Spleen (tissue), 11 donors: Measurements from ENCODE around the gene ZSWIM8. TPM values are rescaled to one million over a fixed set of nuclear protein-coding genes. Genes with fewer than 3 reads are reported as not detected.
"Not testable (repeated sequence)": the region's sequence is repeated elsewhere in the genome, so short reads cannot be mapped to it uniquely, and the experiment has no call there.

Experiments
- DNase-seq: peaks from one replicate; pipeline ENCODE4 v3.0.0-alpha.2; 2020
- H3K27ac ChIP-seq, 8 donors: fragments of 200-600 bp; sonication (generic) in 7 of 8; 1 replicate in 4 of 8; 2 replicates in 4 of 8; pipeline versions ENCODE4 v1.5.0 to v1.8.0; 2016 to 2021; ENCODE audit warnings: inconsistent platforms in 4 of 8, mild to moderate bottlenecking in 4 of 8, moderate library complexity in 1 of 8
- H3K27me3 ChIP-seq, 7 donors: fragments of 200-600 bp; sonication (generic) in 6 of 7; replicated peaks in 1 of 7; 1 replicate in 4 of 7; 2 replicates in 3 of 7; pipeline versions ENCODE4 v1.5.0 to v1.8.0; 2016 to 2021; ENCODE audit warnings: inconsistent platforms in 3 of 7, mild to moderate bottlenecking in 1 of 7
- H3K36me3 ChIP-seq, 6 donors: fragments of 200-600 bp; sonication (generic) in 5 of 6; 1 replicate in 4 of 6; 2 replicates in 2 of 6; pipeline versions ENCODE4 v1.5.0 to v1.8.0; 2016 to 2021; ENCODE audit warnings: inconsistent platforms in 2 of 6
- H3K4me1 ChIP-seq, 6 donors: fragments of 200-600 bp; sonication (generic) in 5 of 6; 1 replicate in 3 of 6; 2 replicates in 3 of 6; pipeline versions ENCODE4 v1.5.0 to v1.8.0; 2016 to 2021; ENCODE audit warnings: inconsistent platforms in 3 of 6
- H3K4me3 ChIP-seq, 8 donors: fragments of 200-600 bp; sonication (generic) in 7 of 8; 1 replicate in 4 of 8; 2 replicates in 4 of 8; pipeline versions ENCODE4 v1.5.0 to v1.8.0; 2016 to 2021; ENCODE audit warnings: inconsistent platforms in 4 of 8, mild to moderate bottlenecking in 4 of 8, moderate library complexity in 2 of 8
- H3K9me3 ChIP-seq, 8 donors: fragments of 200-600 bp; sonication (generic) in 7 of 8; 1 replicate in 4 of 8; 2 replicates in 4 of 8; pipeline versions ENCODE4 v1.5.0 to v1.8.0; 2016 to 2021; ENCODE audit warnings: inconsistent platforms in 4 of 8
- POLR2A ChIP-seq, 3 donors: fragments of 450-650 bp; IDR thresholded peaks; one replicate each; pipeline ENCODE4 v1.5.1; 2017; ENCODE audit warnings: antibody characterized with exemption in 3 of 3, mild to moderate bottlenecking in 1 of 3
- POLR2AphosphoS5 ChIP-seq, 3 donors: sonication (generic); formaldehyde crosslinking; IDR thresholded peaks; one replicate each; pipeline ENCODE4 v1.5.1; 2017; ENCODE audit warnings: antibody characterized with exemption in 3 of 3
- WGBS, 5 donors: extraction: QIAGEN DNeasy Blood & Tissue Kit in 3 of 5; methylation state at CpG; one replicate each; pipeline versions ENCODE4 v1.1.5 to v1.1.7; 2013 to 2018; 5-methylcytosine and 5-hydroxymethylcytosine counted together
- intact Hi-C: fragments of 100-400 bp; cut with DNase I; formaldehyde crosslinking; loops from one replicate; pipeline ENCODE4 v1.15.0; 2023; ENCODE audit warnings: low total_unique reads
- polyA plus RNA-seq, 3 donors: library from polyadenylated mRNA; stranded (reverse); fragments of 200-250 nt; gene quantifications; one replicate each; pipeline ENCODE4 v1.2.1, GENCODE V29; 2013
- total RNA-seq, 7 donors: library from RNA; depleted of rRNA in 3 of 7; stranded (reverse); fragments of >200 nt in 3 of 7; fragmentation: NEBNext Ultra II Directional in 4 of 7; extraction: Animal tissue kit (Norgen Biotek cat#: 25700) in 4 of 7; gene quantifications; one replicate each; pipeline versions ENCODE4 v1.1.0 to v1.2.1, GENCODE V29; 2016 to 2021
- TF ChIP-seq, protein P1 (sequence below), 11 experiments: fragments of 200-600 bp in 7 of 11; fragments of 450-650 bp in 4 of 11; sonication (generic) in 4 of 11; IDR thresholded peaks in 8 of 11; conservative IDR thresholded peaks in 3 of 11; 1 replicate in 7 of 11; 2 replicates in 4 of 11; pipeline versions ENCODE4 v1.4.0 to v1.8.0; 2016 to 2021; ENCODE audit warnings: antibody characterized with exemption in 11 of 11, inconsistent platforms in 4 of 11, mild to moderate bottlenecking in 1 of 11
- donor health status: healthy with polysubstance abuse.
- donor health status: DM: no; HTN: no; CAD: no; lungs with moderate emphysema.
- donor health status: DM: no; HTN: no; CAD: no.
- donor health status: Bipolar disorder and iron deficiency.
- donor health status: healthy.
- donor health status: DM: no; HTN: no; CAD: no.
- donor health status: DM: yes; HTN: yes; CAD: no.

ZSWIM8 gene
- total and polyA plus RNA-seq, 10 donors: 51.5 to 141 (median 119) TPM

DNA sequence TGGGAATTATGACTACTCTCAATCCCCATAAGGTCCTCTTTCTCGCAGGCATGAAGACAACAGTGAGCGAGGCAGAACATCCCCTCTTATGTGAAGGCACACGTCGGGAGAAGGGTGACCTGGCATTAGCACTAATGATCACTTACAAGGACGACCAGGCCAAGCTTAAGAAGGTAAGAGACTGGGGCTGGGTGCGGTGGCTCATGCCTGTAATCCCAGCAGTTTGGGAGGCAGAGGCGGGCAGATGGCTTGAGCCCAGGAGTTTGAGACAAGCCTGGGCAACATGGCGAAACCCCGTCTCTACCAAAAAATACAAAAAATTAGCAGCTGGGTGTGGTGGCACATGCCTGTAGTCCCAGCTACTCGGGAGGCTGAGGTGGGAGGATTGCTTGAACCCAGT is 10.1 kb downstream of the ZSWIM8 start:
- peak in 1 of 3 donors; percentile 39 for TF ChIP-seq POLR2AphosphoS5 (IDR thresholded peaks at IDR 0.05)
- H3K4me1 ChIP-seq, H3K4me3 ChIP-seq, H3K27me3 ChIP-seq, H3K9me3 ChIP-seq, DNase-seq, intact Hi-C loops: not testable (repeated sequence)
- 93 to 96% (median 95%) methylated on average over 10 of the region's 10 CpGs for WGBS, 5 donors
- Histone ChIP-seq H3K27ac (peak overlapping the region in 4 of 8 donors; percentile 14 to 57 (median 38)), H3K36me3 (peaks cover 11 to 100% (median 98%) of the 10 kb centered on the region in 6 donors)

DNA sequence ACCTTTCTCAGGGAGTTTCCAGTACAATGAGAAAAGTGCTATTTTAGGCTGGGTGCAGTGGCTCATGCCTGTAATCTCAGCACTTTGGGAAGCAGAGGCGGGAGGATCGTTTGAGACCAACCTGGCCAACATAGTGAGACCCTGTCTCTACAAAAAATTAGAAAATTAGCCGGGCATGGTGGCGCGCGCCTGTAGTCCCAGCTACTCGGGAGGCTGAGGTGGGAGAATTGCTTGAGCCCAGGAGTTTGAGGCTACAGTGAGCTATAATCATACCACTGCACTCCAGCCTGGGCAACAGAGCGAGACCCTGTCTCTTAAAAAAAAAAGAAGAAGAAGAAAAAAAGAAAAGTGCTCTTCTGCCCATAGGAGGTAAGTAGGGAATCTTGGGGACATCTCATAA is 10.6 kb downstream of the ZSWIM8 start:
- H3K36me3 ChIP-seq: peaks cover 8 to 100% (median 98%) of the 10 kb centered on the region in 6 donors
- intact Hi-C loops, H3K27me3 ChIP-seq, H3K4me3 ChIP-seq, H3K9me3 ChIP-seq, DNase-seq, H3K4me1 ChIP-seq: not testable (repeated sequence)
- peak overlapping the region in 4 of 8 donors; percentile 14 to 54 (median 38) for H3K27ac ChIP-seq
- 96 to 99% (median 97%) methylated on average over 8 of the region's 8 CpGs for WGBS, 5 donors

DNA sequence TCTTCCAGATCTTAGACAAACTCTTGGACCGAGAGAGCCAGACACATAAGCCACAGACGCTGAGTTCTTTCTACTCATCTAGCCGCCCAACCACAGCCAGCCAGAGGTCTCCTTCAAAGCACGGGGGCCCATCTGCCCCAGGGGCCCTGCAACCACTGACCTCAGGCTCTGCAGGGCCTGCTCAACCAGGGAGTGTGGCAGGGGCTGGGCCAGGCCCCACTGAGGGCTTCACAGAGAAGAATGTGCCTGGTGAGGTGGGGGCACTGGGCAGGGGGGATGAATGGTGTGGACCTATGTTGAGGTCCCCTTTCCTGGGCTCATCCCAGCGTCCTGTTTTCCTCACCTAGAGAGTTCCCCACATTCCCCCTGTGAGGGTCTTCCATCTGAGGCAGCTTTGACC is 11.4 kb downstream of the ZSWIM8 start:
- intact Hi-C loops: no loop called here
- no peak for DNase-seq
- TF ChIP-seq, protein P1, sequence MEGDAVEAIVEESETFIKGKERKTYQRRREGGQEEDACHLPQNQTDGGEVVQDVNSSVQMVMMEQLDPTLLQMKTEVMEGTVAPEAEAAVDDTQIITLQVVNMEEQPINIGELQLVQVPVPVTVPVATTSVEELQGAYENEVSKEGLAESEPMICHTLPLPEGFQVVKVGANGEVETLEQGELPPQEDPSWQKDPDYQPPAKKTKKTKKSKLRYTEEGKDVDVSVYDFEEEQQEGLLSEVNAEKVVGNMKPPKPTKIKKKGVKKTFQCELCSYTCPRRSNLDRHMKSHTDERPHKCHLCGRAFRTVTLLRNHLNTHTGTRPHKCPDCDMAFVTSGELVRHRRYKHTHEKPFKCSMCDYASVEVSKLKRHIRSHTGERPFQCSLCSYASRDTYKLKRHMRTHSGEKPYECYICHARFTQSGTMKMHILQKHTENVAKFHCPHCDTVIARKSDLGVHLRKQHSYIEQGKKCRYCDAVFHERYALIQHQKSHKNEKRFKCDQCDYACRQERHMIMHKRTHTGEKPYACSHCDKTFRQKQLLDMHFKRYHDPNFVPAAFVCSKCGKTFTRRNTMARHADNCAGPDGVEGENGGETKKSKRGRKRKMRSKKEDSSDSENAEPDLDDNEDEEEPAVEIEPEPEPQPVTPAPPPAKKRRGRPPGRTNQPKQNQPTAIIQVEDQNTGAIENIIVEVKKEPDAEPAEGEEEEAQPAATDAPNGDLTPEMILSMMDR (IDR thresholded peaks at IDR 0.05 in 8 of 11, conservative IDR thresholded peaks at IDR 0.05 in 3 of 11): no peak
- TF ChIP-seq POLR2AphosphoS5 (IDR thresholded peaks at IDR 0.05): peak; percentile 2 to 75 (median 21)
- WGBS, 5 donors: 74 to 89% (median 84%) methylated on average over 5 of the region's 5 CpGs
- Histone ChIP-seq H3K27me3 (no peaks in the 10 kb centered on the region), H3K4me3 (no peak overlapping the region), H3K9me3 (no peaks in the 10 kb centered on the region), H3K27ac (peak overlapping the region in 2 of 8 donors; percentile 26 to 54), H3K4me1 (no peaks in the 10 kb centered on the region), H3K36me3 (peaks cover 7 to 100% (median 98%) of the 10 kb centered on the region in 6 donors)

DNA sequence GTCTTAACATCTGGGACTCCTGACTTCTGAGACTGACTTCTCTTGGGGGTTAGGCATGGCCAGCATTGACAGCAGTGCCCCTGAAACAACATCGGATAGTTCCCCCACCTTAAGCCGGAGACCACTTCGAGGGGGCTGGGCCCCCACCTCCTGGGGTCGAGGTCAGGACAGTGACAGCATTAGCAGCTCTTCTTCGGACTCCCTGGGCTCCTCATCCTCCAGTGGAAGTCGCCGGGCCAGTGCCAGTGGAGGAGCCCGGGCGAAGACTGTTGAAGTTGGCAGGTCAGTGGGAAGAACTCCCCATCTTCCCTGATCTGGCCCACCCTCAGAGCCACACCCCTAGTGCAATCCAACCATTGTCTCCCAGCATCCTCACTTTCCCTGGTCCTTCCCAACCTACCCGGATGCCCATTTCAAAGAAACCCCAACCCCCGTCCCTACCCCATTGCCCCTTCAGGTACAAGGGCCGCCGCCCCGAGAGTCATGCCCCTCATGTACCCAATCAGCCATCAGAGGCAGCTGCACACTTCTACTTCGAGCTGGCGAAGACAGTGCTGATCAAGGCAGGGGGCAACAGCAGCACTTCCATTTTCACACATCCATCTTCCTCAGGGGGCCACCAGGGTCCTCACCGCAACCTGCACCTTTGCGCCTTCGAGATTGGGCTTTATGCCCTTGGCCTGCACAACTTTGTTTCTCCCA is 12.1 kb downstream of the ZSWIM8 start:
- H3K4me3 ChIP-seq: no peak overlapping the region
- peaks cover 4 to 100% (median 98%) of the 10 kb centered on the region in 6 donors for H3K36me3 ChIP-seq
- H3K27ac ChIP-seq: peak overlapping the region in 2 of 8 donors; percentile 26 to 54
- intact Hi-C loops: no loop called here
- H3K9me3 ChIP-seq: no peaks in the 10 kb centered on the region
- peaks cover 0 to 7% (median 0%) of the 10 kb centered on the region in 6 donors for H3K4me1 ChIP-seq
- 89 to 94% (median 93%) methylated on average over 19 of the region's 19 CpGs for WGBS, 5 donors
- no peak for DNase-seq
- H3K27me3 ChIP-seq: no peaks in the 10 kb centered on the region
- TF ChIP-seq POLR2A (IDR thresholded peaks at IDR 0.05) (no peak), POLR2AphosphoS5 (IDR thresholded peaks at IDR 0.05) (peak; percentile 2 to 65 (median 49))

DNA sequence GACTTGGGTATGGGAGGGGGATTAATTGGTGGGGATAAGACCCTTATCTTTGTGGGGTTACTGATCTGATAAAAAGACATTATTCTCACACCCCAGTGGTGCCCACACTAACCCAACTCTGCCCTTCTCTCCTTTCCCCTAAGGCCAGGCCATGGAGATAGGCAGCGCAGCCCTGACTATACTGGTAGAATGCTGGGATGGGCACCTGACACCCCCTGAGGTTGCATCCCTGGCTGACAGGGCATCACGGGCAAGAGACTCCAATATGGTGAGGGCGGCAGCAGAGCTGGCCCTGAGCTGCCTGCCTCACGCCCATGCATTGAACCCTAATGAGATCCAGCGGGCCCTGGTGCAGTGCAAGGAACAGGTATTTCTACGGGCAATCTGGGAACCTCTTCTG is 12.7 kb downstream of the ZSWIM8 start:
- DNase-seq: no peak
- Histone ChIP-seq H3K4me3 (no peak overlapping the region), H3K9me3 (no peaks in the 10 kb centered on the region), H3K36me3 (peaks cover 4 to 100% (median 98%) of the 10 kb centered on the region in 6 donors), H3K27ac (peak overlapping the region in 1 of 8 donors; percentile 17), H3K4me1 (peaks cover 0 to 10% (median 0%) of the 10 kb centered on the region in 6 donors), H3K27me3 (no peaks in the 10 kb centered on the region)
- TF ChIP-seq POLR2AphosphoS5 (IDR thresholded peaks at IDR 0.05) (peak; percentile 50 to 73 (median 53)), POLR2A (IDR thresholded peaks at IDR 0.05) (no peak)
- TF ChIP-seq, protein P1 (IDR thresholded peaks at IDR 0.05 in 8 of 11, conservative IDR thresholded peaks at IDR 0.05 in 3 of 11): no peak
- 93 to 98% (median 96%) methylated on average over 6 of the region's 6 CpGs for WGBS, 5 donors
- intact Hi-C loops: no loop called here
